GM18858 (cell line): ENCODE data around the gene TULP4.
A peak's percentile ranks its signal among the peaks of the same experiment; 100 is the strongest.
"Not testable (repeated sequence)": the region's sequence is repeated elsewhere in the genome, so short reads cannot be mapped to it uniquely, and the experiment has no call there.

Source experiments
- ATAC-seq: cut with Tn5 transposase; IDR thresholded peaks from one replicate; pipeline ENCODE4 v1.9.1; 2021; ENCODE audit not compliant: unreplicated experiment

TULP4 gene

DNA sequence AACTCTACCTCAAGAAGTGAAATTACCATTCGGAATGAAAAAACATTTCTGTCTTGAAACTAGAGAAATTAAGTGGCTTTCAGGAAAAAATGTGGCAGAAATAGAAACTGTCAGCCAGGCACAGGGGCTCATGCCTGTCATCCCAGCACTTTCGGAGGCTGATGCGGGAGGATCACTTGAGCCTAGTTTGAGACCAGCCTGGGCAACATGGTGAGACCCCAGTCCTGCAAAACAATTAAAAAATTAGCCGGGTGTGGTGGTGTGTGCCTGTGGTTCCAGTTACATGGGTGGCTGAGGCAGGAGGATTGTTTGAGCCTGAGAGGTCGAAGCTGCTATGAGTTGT lies 240.5 kb downstream of the TULP4 start:
- no peak for ATAC-seq

DNA sequence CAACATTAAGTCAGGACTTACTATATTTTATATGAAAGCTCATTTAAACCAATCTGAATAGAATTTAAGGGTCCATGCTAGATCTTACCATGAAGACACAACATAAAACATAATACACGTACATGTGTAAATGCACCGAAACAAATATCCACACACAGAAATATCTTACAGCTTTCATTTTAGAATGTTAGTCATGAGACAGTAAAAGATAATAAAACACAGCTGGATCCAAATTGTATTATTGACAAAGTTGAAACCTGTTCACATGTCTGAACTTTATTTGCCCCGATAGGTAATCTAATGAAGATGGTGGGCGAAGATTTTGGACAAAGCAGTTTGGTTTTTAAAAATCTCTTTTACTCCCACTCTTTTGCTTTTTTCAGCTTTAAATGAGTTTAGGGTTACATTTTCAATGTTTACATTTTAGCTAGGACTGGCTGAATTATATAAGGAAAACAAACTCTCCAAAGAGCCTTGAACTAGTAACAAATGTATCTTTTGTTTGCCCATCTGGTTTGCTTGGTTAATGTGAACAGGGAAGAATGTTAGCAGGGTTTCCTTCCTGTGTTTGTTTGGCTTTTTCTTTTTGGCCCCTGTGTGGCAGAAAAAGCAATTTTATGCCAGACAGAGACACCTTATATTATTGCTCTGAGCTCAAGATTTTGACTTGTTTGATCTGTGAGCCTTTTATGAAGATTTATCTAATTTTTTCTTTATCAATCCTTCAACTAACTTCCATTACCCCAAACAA lies 242.5 kb downstream of the TULP4 start:
- ATAC-seq: no peak

DNA sequence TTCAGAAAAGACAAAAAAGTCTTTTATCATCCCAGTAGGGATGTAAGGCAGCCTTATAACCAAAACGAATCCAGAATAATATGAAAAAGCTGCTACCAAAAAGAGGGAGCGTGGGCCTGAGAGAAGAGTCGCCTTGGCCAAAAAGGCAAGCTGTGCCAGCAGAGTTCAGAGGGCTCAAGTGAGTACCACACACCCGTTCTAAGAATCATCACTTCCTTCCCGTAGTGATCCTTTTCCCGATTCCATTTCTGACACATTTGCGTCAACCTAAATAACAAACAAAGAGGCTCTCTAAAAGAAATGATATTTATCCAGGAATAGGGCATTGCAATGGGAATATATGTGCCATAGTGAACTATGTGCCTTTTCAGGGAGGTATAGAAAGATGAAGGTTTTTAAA lies 243.8 kb downstream of the TULP4 start:
- no peak for ATAC-seq

DNA sequence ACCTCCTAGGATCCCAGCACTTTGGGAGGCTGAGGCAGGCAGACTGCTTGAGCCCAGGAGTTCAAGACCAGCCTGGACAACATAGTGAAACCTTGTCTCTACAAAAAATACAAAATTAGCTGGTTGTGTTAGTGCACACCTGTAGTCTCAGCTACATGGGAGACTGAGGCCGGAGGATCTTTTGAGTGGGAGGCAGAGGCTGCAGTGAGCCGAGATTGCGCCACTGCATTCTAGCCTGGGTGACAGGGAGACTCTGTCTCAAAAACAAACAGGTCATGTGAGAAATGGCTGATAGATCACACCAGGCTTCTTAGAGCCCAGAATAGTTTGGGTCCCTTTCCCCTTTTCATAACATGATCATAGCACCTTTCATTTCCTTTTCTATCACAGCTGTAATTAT lies 244.8 kb downstream of the TULP4 start:
- ATAC-seq: not testable (repeated sequence)

DNA sequence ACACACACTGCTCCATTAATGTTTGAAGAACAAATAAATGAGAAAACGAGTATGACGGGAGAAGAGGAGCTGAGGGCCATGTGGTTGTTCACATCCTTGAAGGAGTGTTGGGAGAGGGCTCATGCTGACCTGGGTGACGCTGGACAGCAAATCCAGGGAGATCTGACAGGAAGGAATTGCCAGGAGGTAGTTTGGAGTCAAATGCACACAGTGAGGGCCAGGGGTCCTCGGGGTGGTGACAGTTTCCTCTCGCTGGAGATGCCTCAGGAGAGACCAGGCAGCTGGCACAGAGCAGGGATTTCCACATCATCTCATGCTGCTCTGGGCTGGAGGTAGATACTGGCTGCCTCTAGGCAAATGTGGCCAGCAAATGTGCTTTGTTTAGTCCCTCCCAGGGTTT lies 245.7 kb downstream of the TULP4 start:
- ATAC-seq: no peak

DNA sequence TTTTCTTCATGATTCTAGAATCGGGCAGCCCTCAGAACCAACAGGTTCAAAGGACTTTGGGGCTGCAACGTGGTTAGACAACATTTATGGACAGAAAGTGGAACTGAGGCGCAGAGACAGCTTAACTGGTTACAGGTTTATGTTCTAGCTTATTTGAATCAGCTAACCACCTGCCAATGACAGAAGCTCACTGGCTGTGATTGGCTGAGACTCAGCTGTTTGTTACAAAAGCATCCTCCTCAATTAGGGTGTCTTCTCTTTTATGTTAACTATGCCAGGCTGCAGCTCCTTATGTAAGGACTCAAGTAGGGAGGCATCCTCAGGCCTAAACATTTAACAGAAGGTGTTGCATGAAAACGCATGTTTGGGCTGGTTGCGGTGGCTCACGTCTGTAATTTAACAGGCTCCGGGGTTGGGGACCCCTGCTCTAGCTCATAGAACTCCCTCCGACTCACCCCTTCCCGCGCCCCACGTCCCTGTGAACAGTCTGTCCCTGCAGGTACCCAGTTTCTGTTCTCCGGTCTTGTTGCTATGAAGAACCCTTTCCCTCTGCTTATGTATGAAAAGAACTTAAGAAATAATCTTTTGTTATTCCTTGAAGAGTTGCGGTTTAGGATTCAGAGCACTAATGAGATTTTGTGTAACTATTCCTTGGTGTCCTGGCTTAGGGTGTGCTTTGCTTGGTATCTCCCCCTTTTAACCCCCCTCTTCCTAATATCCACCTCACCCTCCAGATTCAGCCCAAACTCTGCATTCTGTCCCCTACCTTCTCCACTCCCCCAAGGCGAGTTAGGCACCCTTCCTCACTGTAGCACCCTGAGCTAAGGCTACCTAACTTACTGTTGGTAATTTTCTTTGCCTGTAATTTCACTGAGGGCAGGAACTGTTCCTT lies 246.4 kb downstream of the TULP4 start:
- ATAC-seq: no peak

DNA sequence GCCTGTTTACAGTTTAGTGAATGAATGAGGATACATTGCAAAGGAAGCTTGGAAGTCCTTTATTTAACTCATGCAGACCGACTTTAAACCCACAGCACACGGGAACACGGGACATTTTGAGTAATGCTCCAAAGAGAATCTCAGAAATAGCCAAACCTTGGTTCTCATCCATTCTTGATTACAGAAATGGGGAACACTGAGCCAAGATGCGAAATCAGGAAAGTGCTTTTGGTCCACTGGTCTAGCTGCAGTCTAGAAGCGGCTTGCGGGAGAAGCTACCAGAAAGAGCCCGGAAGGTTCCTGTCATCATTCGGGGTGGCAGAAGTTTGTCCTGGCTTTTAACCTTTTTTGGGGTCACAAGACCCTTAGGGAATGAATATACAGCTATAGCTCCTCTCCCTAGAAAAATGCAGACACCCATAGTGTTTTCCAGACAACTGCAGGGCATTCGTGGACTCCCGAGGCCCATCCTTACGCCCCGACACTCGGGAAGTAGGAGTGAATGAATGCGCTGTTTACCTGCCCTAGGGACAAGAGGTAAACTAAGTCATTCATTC lies 247.2 kb downstream of the TULP4 start:
- ATAC-seq: no peak

DNA sequence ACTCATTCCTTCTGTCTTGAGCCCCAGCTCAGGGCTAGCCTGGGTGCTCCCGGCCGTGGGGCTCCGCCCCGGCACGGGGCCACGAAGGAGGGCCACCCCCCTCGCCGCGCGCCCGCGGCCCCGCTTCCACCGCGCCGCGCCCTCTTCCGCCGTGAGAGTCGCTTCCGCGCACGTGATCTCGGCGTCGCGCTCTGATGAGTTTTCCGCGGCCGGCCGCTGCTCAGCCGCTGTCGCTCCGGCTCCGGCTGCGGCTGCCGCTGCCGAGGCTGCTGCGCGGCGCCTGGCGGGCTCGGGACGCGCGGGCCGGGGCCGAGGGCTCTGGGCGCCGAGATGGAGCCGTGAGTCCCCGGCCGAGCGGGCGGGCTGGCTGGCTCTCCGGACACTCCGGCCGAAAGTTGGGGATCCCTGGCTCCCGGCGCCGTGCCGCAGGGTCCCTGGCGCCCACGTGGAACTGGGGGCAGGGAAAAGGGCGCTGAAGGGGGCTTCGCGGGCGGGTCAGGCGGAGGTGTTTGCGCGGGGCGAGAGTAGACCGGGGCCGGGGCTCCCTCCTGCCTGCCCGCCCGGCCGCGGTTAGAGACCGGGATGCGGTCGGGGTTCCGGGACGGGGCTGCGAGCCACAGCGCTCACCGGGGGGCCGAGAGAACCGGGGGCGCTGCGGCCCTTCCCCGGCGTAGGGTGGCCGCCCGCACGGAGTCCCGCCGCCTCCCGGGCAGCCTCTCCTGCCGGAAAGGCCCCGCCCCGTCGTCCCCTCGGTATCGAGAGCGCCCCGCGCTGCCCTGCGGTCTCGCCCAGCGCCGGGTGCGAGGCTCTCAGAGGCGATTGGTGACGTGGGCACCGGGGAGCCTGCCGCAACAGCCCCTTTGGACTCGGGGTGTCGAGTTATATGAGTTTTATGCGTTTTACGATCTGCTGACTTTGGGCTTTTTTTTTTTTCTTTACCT lies 247.9 kb downstream of the TULP4 start, which contains the start of gene TMEM181:
Gene TMEM181, plus strand, starts transcription at position 197 of the 941 bp plus-strand sequence. Its CDS starts 134 bp downstream, at position 331.
- ATAC-seq: peak; percentile 76

DNA sequence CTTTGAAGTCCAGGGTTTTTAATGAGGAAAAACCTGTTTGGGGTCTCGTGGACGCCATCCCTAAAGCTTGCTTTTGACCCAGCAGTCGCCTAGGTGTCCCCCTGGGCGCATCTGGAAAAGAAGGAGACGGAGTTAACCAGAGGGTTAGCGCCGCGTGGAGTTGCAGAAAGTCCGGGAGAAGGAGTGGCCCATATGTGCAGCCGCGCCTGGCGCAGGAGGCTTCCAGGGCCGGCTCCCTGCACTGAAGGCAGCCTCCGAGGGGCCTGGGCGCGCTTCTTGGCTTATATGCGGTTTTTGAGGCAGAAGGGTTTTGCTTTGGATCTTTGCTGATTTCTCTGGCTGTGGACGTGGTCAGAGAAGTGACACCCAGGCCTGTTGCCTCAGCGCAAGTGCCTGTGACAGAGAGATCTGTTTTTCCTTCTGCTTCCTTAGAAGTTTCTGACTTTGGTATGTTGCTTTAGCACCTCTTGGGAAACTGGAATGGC lies 248.6 kb downstream of the TULP4 start:
- ATAC-seq: no peak
